Measurements from ENCODE around the gene CCL11.

Gene CCL11

DNA sequence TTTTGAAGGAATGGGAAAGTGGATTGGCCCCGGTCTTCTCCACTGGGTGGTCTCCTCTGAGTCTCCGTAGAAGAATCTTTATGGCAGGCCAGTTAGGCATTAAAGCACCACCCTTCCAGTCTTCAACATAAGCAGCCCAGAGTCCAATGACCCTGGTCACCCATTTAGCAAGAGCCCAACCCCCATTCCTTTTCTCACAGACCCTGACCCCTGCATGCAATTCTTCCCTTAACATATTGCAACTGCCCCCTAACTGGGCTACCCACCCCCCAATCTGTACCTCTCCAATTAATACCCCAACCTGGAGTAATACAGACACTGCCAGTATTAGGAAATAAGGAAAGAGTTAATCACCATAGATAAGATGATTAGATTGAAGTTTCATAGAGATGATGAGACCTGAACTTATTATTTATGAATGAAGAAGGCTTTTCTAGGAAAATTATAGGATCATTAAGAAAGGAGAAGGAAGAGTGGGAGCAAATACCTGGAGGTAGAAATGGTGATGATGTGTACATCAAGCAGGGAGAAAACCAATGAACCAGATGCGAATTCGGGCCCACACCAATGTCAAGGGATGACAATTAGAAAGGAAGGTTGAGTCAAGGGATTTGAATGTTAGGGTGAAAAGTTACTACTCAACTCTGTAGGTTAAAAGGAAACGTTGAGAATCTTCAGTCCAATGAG, 28.1 kb upstream of the CCL11 start:
- DNase-seq (ENCODE audit: low read depth) = no peak

DNA sequence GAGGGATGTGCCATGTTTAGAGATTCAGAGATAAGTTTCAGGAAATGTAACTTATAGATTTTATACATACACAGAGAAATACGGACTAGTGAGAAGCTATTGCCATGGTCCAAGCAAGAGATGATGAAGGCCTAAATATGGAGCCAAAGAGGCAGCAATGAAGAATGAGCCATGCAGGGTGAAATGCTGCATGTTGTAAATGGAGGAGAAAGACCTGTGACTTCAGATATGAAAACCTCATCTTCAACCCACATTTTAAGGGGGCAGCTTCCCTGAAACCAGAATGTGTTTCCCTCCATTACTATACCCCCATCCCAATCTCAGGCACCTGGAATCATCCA, 27.6 kb upstream of the CCL11 start:
- no peak for DNase-seq (ENCODE audit: low read depth)

DNA sequence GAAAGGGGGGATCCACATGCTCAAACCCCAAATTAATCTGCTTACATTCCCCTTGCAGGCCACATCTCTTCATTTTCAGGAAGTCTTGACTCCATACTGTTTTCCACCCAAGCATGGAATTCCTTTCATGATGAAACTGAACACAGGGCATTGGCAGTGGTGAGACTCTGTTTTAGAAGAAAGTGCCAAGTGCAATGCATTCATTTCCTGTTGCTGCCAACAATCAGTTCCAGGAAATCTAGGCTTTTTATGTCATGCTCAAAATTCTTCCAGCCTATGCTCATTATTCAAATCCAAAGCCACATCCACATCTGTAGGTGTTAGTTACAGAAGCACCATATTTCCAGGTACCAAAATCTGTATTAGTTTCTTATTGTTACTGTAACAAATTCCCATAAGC, 26.4 kb upstream of the CCL11 start:
- no peak for DNase-seq (ENCODE audit: low read depth)

DNA sequence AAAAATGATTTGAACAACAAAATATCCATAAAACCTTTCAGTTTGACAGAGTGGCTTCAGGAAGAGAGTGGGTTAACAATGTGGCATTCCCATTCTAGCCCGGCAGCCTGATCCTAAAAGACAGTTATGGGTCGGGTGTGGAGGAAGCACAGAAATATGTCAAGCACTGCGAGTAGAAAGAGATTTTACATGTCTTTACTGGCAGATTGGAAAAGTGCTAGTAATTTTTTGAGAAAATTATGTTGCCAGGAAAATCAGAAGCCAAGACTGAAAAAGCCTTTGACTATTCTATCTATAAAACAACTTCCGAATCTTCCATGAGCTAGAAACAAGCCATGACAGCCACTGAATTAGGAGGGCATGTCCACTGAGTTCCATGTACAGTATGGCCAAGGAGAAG, 24.7 kb upstream of the CCL11 start:
- DNase-seq (ENCODE audit: low read depth) = no peak

DNA sequence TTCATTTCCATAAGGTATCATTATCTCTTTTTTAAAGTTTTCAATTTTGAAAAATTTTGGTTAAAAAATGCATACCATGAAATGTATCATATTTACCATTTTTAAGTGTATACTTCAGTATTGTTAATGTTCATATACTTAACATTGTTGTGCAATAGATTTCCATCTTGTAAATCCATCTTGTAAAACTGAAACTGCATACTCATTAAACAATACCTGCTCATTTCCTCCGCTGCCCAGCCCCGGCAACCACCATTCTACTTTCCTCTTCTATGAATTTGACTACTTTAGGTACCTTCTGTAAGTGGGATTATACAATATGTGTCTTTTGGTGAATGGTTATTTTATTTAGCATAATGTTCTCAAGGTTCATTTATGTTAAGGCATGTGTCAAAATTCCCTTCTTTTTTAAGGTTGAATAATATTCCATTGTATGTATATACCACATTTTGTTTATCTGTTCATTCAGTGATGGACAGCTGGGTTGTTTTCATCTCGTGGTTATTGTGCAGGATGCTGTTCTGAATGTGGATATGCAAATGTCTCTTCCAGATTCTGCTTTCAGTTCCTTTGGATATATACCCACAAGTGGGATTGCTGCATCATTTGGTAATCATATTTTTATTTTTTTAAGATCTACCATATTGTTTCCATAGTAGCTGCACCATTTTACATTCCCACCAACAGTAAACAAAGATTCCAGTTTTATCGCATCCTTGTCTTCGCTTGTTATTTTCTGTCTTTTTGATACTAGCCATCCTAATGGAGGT, 23.8 kb upstream of the CCL11 start:
- no peak for DNase-seq (ENCODE audit: low read depth)

DNA sequence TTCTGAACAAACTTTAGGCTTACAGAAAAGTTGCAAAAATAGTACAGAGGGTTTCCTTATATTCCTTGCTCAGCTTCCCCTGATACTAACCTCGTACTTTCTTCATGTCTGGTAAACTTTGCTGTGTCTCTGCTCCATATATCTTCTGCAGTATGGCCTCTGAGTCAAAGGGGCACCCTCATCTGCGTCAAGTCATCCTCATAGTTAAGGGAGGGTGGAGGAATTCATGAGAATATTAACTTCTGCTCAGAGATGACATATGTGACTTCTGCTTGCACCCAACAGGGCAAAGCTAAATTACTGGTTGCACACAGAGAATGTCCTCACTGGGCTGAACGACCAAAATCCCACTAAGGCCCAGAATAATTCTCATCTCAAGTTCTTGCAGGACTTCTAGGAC, 19.8 kb upstream of the CCL11 start:
- DNase-seq (ENCODE audit: low read depth) = no peak

DNA sequence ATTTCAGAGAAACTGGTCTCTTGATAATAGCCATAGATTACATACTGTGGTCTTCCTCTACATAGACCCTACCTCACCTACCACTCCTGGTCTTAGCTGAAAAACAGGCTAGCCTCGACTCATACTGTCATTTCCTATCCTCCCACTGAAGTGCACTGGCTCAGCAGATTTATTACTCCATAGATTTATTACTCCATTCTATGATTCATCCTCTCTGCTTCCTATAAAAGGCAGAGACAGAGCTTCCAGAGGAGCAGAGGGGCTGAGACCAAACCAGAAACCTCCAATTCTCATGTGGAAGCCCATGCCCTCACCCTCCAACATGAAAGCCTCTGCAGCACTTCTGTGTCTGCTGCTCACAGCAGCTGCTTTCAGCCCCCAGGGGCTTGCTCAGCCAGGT, 15.6 kb upstream of the CCL11 start, which contains the start of gene CCL7:
TSS of gene CCL7 (plus strand) at position 253 of the 400 bp plus-strand sequence. CDS start at position 323, 70 bp downstream.
- no peak for DNase-seq (ENCODE audit: low read depth)

DNA sequence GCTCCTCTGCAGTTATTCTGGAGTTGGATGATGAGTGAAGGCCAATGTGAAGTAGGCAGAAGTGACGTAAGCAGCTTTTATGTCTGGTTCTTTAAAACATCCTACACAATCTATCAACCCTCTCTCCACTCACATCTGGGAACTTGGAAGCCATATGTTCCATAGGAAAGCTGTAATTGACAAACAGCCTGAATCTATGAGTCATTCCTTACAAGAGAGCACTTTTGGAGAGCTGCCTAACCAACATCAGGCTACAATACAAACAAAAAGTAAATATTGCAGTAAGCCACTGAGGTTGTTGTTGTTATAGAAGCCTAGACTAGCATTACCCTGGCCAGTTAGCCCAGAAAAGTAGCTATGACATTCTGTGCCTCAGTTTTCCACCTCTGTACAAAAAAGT, 9.7 kb upstream of the CCL11 start:
- no peak for DNase-seq (ENCODE audit: low read depth)

DNA sequence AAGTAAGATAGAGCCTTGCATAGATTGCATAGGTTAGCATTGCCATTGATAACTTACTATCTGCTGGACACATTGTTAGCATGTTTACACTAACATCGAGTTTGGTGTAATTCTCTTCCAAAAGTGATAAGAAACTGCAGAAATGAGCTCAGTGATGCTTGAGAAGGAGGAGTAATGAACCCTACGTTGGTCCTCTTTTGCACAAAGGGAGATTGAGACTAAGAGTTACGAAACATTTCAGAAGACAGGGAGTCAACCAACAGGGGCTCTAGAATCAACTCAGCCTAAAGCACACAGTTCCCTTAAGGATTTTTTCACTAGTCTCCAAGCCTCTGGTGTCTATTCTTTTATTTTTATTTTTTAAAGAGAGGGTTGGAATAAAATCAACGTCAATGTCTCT, 8.7 kb upstream of the CCL11 start:
- no peak for DNase-seq (ENCODE audit: low read depth)

DNA sequence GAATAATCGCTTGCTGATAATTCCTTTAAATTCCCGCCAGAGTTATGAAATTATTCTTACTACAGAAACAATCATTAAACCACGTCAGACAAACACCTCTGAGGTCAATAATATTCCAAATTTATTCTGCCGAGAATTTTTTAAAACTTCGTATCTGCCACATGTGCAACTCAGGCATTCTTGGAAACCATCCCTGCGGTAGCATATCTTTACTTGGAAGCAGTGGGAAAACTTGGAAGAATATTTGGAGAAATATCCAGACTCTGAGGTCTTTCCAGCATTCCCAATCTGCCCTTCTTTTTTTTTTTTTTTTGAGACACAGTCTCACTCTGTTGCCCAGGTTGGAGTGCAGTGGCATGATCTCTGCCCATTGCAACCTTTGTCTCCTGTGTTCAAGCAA, 2.0 kb upstream of the CCL11 start:
- DNase-seq (ENCODE audit: low read depth) = no peak

DNA sequence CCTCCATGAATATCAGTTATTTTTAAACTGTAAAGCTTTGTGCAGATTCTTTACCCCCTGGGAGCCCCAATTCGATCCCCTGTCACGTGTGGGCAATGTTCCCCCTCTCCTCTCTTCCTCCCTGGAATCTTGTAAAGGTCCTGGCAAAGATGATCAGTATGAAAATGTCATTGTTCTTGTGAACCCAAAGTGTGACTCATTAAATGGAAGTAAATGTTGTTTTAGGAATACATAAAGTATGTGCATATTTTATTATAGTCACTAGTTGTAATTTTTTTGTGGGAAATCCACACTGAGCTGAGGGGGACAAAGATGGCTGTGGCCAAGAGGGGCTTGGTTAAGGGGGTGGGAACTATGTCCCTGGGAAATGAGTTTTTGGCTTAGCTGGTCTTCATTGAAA, 2.3 kb downstream of the CCL11 start:
- no peak for DNase-seq (ENCODE audit: low read depth)

DNA sequence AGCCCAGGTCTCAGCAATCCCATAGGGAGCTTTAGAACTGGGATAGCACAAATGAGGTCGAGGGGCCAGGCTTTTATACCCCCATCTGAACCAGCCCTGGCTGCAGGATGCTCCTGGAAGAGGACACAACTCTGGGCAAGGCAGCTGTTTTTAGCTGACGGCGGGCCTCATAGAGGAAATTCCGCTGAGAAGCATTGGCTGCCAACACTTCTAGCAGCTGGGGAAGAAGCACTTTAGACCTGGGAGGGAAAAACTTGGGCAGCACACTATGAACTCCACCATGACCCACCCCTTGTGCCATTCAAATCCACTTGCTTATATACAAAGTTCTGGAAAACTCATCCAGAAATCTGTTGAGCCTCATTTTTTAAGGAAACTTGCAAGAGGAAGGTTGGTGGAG, 5.0 kb downstream of the CCL11 start:
- DNase-seq (ENCODE audit: low read depth) = no peak

DNA sequence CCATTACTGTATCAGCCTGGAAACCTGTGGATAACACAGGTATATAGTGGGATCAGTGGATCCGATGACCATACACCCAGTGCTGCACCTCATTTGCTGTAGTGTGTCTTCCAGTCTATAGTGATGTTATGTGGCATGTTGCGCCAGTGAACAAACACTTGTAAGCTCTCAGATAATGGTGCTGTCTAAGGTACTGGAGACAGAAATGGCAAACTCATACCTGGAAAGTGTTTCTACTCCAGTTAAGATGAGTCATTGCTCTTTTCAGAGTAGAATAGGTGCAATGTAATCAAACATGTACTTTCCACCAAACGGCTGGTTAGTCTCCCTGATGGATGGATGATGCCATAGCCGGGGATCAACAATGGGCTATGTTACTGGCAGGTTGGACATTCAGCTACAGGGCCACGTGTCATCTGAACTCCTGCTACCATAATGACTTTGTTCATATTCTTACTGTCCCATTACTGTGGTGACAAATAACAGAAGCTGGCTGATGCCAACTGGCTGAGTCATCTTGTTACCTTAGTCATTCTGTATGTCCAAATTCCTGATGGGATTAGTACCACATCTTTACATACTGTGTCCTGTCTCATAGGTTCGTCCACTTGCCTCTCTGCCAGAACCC, 6.3 kb downstream of the CCL11 start:
- no peak for DNase-seq (ENCODE audit: low read depth)

DNA sequence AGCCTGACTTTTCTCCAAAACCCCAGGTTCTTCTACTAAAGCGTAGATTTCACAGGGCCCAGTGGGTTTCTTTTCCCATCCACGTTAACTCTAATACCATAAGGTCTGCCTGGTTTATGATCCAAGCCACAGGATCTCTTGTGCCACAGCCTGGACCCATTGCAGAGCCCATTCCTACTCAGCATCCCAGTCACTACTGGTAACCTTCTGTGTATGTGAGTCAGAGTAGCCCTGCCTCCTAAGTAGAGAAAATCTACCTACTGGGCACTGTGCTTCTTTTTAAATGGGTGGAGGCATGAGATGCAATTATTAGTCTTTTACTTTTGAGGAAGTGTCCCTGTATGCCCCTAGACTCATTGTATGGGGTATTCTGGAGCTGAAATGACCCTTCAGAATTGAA, 13.5 kb downstream of the CCL11 start:
- DNase-seq (ENCODE audit: low read depth) = no peak

DNA sequence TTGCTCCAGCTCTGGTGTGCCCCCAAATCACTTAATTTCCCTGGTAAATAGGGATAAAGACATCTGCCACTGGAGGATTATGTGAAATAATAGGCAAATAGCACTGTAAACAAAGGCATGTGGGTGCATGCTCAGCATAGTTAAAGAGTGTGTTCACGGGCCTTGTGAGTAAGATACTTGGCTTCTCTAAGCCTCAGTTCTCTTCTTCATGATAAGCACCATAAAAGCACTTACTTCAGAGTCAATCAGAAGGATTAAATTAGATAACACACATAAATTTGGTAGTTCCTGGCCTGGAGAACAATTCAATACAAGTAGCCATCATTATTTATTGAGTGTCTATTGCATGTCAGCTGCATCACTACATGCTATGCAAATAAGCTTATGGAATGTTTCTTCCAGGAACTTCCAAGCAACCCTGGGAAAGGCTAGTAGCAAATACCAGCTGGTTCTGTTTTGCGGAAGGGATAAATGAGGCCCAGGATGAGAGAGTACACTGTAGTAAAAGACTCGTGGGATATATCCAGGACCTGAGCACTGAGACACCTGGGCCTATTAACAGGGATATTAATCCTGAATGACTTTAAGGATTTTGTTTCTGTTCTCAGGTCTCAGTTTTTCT, 14.5 kb downstream of the CCL11 start:
- no peak for DNase-seq (ENCODE audit: low read depth)

DNA sequence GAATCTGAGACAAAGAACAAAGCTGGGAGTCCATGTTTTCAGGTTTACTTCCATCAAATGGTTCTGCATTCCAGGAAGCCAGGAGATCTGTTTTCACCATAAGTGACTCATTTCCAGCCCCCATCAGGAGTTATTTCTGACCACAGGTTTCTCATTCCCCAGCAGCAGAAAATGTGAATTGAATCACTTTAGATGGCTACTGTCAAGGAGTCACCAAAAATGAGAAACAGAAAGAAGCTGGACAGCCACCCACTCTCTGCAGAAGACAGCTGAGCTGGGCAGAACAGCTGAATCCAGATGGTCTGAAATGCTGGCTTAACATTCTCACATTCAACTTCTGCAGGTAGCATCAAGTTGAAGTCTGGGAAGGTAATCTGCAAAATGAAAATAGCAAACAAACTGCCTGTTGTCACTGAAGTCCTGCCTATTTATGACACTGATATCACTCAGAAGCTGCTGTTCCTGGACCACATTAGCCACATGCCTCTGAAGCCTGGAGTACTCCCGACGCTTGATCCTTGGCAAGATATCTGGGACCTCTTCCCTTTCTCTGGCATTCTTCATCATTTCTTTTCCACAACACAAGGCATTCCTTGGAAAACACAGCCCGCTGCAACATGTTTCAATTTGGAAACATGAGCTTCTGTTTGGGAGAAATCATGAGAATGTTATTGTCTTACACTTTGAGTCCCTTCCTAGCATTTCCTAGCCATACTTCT, 15.3 kb downstream of the CCL11 start:
- no peak for DNase-seq (ENCODE audit: low read depth)

DNA sequence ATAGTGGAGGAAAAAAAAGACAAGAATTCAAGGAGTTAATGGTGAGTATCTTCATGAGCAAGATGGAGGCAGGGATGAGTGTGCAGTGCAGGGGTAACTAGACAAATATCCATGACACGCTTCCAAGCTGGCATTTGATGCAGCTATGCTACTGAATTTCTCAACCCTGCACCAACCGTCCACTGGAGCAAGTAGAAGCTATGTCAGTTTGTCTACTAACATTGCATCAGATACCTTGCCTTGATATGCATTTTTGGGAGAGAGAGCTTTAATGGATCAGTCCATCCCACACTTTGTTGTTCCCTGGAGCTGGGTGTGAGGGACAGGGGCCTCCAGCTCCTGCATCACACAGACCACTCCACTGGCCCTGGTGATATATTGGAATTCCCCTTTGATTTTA, 16.4 kb downstream of the CCL11 start:
- no peak for DNase-seq (ENCODE audit: low read depth)

DNA sequence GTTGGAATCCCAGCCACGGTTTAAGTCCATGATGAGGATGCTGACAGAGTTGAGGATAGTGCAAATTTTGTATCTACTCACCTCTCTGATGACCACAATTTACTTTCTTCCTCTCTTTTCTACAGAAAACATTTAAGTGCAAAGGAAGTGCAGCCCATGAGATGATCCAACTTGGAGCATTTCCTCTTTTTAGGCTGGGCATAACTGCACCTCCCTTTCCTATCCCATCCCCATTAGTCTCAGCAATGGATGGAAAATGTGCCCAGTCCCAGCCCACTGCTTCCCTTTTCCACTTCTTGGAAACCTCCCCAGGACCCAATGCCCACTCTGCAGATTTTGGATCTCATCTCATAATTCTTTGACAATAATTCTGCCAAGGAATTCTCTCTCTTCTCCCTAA, 17.1 kb downstream of the CCL11 start:
- DNase-seq (ENCODE audit: low read depth) = no peak

DNA sequence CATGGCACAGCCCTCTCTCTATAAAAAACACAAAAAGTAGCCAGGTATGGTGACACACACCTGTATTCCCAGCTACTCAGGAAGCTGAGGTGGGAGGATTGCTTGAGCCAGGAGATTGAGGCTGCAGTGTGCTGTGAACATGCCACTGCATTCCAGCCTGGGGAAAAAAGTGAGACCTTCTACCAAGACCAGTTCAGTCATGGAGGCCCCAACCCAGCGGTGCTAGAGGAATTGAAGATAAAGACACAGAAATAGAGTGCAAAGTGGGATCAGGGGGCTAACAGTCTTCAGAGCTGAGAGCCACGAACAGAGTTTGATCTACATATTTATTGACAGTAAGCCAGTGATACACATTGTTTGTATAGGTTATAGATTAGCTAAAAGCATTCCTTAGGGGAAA, 18.1 kb downstream of the CCL11 start:
- DNase-seq (ENCODE audit: low read depth) = no peak

DNA sequence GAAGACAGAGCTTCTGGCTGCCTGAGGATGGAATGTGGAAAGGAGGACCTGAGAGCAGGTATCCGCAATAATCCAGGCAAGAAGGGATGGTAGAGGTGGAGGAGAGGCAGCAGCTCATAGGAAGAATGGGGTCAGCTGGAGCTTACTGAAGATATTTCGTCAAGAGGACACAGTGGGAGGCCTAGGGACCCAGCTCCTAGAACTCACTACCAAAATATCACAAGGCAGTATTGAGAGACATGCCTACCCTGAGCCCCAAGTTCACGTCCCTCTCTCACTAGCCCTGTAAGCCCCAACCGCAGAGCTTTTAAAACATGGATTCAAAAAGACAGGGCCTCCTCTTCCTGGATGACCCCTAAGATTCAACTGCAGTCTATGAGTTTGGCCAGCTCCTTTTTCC, 19.5 kb downstream of the CCL11 start:
- DNase-seq (ENCODE audit: low read depth) = no peak

DNA sequence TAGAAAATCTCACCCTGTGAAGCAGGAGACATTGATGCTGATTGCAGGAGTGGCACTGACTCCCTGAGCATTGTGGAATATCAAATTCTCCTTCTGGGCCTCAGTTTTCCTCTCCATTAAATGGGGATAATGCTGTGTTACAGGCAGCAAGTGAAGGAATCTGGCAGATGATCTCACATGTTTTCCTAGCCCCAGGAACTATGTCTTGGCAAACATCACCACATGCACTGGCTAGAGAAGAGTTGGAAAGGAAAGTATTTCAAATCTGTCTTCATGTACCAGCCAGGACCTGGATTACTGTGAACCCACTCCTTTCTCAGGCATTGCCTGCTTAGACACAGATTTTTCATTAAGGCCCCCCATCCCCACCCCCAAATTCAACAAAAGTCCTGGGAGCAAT, 20.1 kb downstream of the CCL11 start:
- no peak for DNase-seq (ENCODE audit: low read depth)

DNA sequence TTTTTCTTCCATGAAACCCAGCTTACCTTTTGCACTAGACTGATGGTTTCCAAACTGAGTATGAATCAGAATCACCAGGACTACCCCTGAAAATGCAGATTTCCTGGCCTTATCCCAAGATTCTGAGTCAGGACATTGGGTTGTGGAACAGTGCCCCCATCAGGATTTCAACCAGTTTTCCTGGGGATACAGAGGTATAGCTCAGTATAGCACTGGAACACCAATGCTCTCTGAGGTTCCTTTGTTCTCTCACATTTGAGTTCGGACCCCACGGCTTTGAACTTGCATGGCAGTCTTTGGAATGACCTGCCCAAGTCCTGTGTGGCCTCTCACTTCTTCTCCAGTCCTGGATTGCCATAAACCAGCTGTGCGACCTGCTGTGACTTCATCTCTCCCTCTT, 20.9 kb downstream of the CCL11 start:
- DNase-seq (ENCODE audit: low read depth) = no peak
